ENCODE data around the gene LRMDA.
"Not testable (repeated sequence)": the region's sequence is repeated elsewhere in the genome, so short reads cannot be mapped to it uniquely, and the experiment has no call there.

The LRMDA gene

DNA sequence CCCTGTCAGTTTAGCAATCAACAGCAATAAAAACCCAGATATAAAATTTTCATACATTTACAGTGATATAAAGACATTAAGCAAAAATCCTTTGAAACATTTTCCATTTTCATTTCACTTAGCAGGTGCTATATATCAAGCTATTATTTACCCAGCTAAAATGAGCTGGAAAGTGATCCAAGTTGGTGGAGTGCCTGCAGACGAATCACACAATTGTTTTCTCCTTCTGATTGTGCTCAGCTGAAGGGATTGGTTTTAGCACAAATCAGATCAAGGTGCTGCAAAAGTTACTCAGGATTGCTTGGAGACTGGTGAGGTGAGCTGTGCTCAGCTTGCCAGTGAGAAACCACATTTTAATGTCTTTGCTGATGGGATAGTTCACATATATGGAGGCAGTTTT, 138.1 kb downstream of the LRMDA start:
- no peak for DNase-seq (ENCODE audit: low read depth in 2 of 2, low spot score in 1 of 2)

DNA sequence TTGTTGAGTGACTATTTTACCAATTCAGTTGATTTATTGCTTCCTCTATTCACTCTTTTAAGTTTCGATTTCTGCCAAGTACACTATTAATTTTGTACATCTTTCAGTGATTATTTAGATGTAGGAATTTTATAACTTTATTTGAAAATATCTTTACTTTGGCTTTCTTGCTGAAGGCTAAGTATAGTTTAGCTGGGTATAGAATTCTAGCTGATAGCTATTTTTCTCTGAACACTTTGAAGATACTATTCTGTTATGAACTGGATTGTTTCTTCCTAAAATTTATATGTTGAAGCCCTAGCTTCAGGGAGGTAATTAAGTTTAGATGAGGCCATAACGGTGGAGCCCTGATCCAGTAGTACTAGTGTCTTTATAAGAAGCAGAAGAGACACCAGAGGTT, 141.1 kb downstream of the LRMDA start:
- no peak for DNase-seq (ENCODE audit: low read depth in 2 of 2, low spot score in 1 of 2)

DNA sequence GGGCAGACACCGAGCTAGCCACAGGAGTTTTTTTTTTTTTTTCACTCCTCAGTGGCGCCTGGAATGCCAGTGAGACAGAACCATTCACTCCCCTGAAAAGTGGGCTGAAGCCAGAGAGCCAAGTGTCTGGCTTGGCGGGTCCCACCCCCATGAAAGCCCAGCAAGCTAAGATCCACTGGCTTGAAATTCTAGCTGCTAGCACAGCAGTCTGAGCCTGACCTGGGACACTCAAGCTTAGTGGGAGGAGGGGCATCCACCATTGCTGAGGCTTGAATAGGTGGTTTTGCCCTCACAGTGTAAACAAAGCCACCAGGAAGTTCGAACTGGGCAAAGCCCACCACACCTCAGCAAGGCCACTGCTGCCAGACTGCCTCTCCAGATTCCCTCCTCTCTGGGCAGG, 144.5 kb downstream of the LRMDA start:
- no peak for DNase-seq (ENCODE audit: low read depth in 2 of 2, low spot score in 1 of 2)

DNA sequence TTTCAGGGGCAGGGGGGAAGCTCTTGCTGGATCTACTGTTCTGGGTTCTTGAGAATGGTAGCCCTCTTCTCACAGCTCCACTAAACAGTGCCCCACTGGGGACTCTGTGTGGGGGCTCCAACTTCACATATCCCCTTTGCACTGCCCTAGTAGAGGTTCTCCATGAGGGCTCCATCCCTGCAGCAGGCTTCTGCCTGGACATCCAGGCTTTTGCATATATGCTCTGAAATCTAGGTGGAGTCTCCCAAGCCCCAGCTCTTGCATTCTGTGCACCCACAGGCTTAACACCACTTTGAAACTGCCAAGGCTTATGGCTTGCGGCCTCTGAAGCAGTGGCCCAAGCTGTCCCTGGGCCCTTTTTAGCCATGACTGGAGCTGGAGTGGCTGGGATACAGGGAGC, 150.7 kb downstream of the LRMDA start:
- DNase-seq (ENCODE audit: low read depth in 2 of 2, low spot score in 1 of 2) = no peak

DNA sequence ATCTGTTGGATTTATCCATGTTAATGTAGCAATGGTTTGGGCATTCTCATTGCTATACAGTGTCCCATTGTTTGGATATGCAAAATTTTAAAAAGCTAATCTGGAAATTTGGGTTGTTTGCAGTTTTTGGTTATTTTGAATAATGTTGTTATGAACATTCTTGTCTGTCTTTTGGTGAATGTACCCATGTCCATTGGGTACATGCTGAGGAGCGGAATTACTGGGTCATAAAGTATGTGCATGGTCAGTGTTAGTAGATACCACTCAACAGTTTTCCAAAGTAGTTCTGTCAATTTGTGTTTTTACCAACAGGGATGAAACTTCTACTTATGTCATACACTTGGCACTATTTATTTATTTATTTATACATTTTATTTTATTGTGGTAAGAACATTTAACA, 153.9 kb downstream of the LRMDA start:
- DNase-seq (ENCODE audit: low read depth in 2 of 2, low spot score in 1 of 2) = no peak

DNA sequence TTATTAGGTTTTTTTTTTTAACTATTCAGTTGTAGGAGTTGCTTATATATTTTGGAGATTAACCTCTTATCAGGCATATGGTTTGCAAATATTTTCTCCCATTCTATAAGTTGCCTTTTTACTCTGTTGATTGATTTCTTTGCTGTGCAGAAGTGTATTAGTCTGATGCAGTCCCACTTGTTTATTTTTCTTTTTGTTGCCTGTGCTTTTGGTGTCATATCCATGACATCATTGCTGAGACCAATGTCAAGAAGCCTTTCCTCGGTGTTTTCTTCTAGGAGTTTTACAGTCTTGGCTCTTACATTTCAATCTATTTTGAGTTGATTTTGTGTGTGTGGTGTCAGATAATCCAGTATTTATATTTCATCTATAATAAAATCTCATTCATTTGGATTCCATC, 155.4 kb downstream of the LRMDA start:
- no peak for DNase-seq (ENCODE audit: low read depth in 2 of 2, low spot score in 1 of 2)

DNA sequence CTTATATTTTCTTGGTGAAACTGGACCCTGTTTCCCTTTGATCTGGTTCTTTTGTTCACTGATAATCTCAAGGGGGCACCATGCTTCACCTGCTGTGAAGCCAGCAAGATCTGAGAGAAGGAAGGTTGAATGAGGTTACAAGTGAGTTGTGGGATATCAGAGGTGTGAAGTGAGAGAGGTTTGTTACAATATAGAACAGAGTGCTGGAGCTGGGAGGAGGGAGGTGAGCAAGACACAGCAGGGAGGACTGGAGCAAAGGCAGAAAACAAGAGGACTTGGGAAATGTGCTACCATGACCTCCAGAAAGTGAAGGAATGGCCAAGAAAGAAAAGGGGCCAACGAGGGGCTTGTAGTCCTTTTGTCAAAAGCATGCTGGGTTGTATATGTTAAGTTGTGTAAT, 156.6 kb downstream of the LRMDA start:
- no peak for DNase-seq (ENCODE audit: low read depth in 2 of 2, low spot score in 1 of 2)

DNA sequence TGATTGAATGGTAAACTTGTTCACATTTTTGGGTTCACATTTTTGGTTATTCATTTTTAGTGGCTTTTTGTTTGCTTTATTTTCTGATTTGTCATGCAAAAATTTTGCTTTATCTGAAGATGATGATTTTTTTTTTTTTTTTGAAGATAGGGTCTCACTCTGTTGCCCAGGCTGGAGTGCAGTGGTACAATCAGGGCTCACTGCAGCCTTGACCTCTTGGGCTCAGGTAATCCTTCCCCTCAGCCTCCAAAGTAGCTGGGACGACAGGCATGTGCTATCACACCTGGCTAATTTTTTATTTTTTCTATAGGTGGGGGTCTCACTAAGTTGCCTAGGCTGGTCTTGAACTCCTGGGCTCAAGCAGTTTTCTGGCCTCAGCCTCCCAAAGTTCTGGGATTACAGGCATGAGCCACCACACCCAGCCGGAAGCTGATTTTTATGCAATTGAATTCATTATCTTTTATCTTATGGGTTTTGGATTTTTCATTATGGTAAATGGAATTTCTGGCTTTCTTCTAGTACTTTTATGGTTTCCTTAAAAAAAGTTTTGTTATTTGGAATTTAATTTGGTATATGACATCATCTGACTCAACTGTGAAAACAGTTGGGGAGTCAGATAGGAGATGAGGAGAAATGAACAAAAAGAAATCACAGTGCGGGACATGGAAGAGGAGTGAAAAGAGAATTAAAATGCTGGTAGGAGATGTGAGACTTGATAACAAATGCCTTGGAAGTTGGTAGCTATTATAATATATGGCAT, 158.7 kb downstream of the LRMDA start:
- DNase-seq (ENCODE audit: low read depth in 2 of 2, low spot score in 1 of 2) = no peak

DNA sequence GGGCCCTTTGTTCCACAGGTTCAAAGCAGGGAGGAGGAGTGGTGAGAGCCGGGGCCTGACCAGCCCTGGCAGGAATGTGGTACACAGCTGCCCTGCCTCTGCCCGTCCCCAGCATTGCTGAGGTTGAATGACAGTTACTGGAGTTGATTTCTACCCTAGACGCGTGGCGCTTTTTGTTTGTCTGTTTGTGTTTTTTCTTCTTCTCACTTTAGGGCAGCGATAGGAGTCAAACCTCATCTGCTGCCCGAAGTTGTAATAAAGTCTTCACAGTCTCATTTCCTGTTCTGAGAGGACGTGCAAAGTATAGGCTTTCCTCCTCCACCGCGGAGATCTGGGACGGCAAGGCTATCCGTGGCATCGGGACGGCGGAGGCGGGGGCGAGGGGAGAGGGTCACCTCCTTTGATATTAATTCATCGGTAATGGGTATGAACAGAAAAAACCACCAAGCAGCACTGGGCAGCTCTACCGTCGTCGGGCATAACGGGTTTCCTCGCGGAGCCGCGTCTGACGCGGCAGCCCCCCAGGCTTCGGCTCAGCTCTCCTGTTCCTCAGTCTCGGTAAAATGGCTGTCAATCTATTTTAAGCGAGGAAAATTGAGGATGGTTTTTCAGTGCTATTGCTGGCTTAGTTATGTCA, 160.8 kb downstream of the LRMDA start:
- no peak for DNase-seq (ENCODE audit: low read depth in 2 of 2, low spot score in 1 of 2)

DNA sequence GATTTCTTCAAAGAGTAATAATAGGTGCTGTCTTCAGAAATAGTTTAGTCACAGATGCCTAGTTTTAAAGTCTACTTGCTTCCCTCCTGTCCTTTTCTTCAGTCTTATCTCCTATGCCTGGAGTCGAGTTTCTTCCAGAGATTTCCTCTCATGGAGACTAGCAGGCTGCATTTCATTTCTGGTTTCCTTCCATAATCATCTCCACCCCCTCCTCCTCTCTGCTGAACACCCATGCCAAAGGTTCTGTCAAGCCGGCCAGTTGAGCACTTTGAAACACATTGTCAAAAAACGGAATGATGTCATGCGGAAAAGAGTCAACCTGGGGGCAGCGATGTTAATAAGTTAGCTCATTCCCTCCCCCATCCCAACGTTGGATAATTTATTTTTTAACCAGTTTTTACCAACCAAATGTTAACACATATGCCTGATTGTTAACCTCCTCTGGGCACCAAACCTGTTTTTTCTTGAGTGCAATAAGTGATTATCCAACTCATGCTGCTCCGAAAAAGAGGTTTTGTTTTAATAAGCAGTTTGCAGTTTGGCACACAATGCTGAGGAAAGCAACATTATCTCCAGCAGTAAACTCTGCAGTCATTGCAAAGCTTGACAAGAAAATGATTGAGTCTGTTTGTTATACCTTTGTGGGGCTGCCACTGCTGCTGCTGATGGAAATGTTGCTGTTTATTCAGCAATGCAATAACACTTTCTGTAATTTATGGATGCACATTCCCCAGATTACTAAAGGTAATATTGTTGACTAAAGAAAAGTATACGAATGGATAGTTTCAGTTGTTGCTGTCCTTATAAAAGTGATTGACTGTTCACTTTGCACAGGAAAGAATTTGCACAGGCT, 161.6 kb downstream of the LRMDA start:
- DNase-seq (ENCODE audit: low read depth in 2 of 2, low spot score in 1 of 2) = no peak

DNA sequence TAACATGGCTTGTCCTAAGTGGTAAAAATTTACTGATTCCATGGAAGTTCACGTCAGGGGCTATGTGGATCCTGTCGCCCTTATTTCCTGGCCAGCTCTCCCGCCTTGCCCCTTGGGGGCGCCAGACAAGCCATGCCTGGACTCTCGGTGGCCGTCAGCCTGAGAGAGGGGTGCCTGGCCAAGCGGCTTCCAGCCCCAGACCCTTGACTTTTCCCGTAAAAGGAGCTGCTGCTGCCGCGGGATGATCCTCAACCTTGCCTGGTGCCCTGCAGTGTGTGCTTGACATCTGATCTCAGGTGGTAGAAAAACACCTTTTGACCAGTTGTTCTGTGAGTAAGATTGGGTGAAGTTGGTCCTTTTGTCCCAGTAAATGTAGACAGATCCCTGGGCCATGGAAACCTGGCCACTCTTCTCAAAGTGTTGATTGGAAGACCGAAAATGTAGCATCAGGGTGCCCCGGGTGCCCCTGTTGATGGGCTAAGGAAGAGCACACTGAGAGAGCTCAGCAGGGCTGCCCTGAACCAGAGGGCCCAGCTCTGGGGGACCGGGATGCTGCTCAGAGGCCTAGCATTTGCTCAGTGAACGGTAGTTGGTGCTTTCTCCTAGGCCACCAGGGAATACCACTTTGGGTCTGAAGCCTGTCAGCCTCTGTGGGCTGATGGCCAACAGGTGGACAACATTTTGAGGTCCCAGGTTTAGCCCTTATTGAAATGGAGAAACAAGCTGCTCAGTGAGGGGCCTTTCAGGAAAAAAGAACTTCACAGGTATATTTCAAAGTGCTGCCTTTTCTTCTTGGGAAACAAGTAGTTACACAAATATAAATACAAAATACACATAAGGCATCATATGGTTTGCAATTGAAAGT, 162.5 kb downstream of the LRMDA start:
- no peak for DNase-seq (ENCODE audit: low read depth in 2 of 2, low spot score in 1 of 2)

DNA sequence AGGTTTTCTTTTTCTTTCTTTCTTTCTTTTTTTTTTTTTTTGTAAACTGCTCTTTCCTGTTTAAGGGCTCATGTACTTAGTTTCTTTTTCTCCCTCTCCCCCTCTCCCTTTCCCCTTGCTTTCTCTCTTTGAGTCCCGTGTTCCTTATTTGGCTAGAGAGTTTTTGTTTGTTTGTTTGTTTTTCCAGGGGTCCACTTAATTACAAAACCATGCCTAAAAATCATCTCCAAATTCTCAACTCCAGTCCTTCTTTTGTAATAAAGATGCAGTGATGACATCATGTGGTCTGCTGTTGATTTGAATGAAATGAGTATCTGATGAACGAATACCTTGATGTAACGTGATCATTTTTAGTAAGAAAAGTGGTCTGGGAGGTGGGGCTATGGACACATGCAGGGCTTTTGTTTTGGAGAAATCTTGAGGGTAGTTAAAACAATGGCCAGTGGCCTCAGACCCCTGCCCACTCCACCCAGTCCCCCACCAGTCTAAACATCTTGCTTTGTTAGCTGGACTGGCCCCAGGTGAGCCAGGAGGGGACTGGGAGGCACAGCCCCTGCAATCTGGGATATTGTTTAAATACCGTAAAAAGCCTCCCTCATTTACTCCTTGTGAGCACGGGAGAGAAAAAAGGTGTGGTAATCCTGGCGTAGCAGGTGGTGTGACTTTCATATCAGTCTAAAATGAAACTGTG, 165.7 kb downstream of the LRMDA start:
- no peak for DNase-seq (ENCODE audit: low read depth in 2 of 2, low spot score in 1 of 2)

DNA sequence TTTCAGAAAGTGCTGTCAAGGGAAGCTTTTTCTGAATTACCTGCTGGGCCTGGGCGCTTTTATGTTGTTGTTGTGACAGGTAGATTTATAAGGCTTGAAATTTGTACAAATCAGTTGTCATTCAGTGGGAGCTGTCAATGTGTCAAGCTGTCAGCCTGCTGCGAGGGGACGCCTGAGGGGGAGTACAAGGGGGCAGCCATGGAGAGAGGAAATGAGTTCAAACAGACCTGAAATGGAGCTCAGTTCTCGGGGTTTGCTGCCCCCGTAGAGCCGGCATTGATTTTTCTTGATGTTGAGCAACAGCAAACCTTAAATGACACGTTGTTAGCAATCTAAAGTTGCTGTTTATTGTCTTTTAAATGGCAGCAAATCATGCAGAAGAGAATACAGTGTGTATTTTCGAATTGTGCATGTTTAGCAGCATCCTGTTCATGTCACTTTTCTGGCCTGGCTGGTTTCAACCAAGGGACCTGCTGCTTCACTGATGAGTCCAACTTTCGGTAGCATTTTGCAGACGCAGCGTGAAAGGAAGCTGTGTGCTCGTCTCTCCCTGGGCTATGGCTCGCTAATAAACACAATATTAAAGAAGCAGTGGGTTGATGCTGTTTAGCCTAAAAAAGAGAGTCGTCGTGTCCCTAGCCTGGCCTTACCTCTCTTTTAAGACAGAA, 166.5 kb downstream of the LRMDA start:
- no peak for DNase-seq (ENCODE audit: low read depth in 2 of 2, low spot score in 1 of 2)

DNA sequence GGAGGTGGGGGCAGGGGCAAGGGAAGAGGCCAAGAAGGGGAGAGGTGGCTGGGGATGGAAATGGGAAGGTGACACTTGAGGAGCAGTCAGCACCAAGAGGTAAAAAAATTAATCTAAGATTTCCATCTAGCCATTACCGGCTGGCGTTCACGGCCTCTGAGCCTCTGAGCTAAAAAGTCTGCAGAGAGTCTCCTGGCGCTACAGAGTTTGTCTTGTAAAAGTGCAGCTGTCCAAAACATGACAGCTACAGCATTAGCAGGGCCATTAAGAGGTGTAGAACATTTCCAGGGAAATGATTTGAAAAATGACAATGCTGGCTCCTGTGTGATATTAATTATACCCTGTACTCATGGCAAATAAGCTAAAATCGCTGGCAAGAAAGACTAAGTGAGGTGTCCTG, 167.6 kb downstream of the LRMDA start:
- no peak for DNase-seq (ENCODE audit: low read depth in 2 of 2, low spot score in 1 of 2)

DNA sequence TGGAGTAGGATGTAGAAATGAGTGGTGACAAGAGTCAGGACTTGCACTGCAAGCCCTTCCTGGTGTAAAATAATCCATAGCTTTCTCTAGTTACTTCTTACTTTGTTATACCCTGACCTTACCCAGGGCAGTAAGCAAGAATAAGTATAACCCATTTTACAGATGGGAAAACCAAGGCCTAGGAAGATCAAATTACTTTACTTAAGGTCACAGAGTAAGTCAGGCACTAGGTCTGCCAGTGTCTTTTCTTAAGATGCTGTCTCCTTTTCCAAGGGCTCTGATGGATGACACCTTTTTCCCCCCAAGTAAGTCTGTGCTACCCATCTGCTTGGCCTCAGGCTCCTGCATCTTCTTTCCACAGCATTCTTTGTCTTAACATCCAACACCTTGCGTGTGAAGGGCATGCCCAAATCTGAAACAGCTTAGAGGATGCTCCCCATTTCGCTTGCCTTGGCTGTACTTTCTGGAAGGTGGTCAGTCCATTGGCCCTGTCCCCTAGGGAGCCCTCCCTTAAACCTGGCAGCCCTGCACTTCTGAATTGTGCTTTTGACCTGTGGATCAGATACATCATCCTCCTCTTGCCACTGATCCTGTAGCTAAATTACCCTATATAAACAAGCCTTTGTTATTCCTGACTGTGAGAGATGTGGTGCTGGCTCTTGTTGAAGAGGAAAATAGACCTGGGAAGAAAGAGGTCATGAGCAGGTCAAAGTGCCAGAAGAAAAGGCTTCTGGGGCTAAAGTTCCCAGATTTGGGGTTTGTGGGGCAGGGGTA, 168.6 kb downstream of the LRMDA start:
- no peak for DNase-seq (ENCODE audit: low read depth in 2 of 2, low spot score in 1 of 2)

DNA sequence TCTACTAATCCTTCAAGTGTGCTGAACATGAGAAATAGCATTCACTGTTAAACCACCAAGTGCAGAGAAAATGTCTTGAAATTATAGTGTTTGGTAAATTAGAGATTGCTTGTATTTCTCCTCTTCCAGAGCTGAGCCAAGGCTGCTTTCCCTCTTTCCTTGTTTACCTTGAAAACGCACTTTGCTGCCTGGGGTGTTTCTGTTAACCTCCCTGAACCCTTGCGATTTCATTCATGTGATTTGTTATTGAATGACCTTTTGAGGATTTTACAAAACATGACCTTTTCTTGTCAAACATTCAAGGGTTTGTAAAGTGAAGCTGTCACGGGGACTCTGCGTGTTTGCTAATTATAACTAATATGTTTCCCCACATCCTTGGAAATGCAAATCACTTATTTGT, 169.4 kb downstream of the LRMDA start:
- DNase-seq (ENCODE audit: low read depth in 2 of 2, low spot score in 1 of 2) = no peak

DNA sequence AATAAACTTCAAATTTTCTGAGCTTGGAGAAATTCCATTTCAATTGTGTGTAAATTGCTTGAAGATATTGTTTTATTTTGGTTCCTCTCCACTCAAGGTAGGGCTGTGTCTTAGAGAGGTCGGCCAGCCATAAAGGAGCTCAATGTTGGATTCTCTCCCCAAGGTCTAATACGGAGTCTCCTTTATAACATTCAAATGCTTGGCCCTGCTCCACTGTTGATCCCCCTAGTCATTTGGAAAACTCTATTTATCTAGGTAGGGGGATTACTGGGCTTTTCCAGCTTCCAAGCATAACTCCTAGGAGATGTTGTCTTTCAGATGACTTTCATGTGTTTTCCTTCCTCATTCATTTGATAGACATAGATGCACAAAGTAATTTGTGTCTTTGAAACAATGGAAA, 170.9 kb downstream of the LRMDA start:
- no peak for DNase-seq (ENCODE audit: low read depth in 2 of 2, low spot score in 1 of 2)

DNA sequence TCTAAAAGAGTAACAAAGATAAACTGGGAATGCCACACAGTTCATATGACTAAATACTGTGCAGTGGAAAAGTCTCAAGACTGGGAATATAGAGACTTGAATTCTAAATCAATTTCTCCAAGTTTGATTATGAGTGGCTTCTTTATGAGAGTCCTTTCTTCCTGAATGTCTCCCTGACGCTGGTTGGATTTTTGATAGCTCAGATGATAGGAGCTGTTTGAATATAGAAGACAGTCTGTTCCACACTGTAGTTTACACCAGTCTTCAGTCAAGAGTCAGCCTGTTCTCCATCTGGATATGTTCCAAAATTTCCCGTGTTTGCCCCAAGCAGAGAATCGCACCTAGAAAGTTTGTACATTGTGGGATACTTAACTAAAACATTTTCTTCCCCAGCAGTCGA, 173.7 kb downstream of the LRMDA start:
- no peak for DNase-seq (ENCODE audit: low read depth in 2 of 2, low spot score in 1 of 2)

DNA sequence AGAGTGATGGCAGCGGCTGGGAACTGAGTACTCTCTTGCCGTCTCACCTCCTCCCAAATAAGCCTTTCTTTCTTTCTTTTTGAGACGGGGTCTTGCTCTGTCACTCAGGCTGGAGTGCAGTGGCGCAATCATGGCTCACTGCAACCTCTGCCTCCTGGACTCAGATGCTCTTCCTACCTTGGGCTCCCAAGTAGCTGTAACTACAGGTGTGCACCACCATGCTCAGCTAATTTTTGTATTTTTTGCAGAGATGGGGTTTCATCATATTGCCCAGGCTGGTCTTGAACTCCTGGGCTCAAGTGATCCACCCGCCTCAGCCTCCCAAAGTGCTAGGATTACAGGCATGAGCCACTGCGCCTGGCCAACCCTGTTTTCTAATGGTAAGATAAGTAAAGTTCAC, 174.4 kb downstream of the LRMDA start:
- DNase-seq (ENCODE audit: low read depth in 2 of 2, low spot score in 1 of 2) = not testable (repeated sequence)

Data from stimulated activated CD8-positive, alpha-beta memory T cell treated with anti-CD3 and anti-CD28 coated beads, Interleukin-4, amount 100 ng/mL, for 4 hours (primary cell).